LNCAP (cell line): ENCODE results near the gene MACROD2.

ENCODE experiments used
- TF ChIP-seq, protein P1 (sequence below): fragments of 450-650 bp; IDR thresholded peaks from 2 replicates; pipeline ENCODE4 v1.5.1; 2017; ENCODE audit warnings: mild to moderate bottlenecking

MACROD2 gene

DNA sequence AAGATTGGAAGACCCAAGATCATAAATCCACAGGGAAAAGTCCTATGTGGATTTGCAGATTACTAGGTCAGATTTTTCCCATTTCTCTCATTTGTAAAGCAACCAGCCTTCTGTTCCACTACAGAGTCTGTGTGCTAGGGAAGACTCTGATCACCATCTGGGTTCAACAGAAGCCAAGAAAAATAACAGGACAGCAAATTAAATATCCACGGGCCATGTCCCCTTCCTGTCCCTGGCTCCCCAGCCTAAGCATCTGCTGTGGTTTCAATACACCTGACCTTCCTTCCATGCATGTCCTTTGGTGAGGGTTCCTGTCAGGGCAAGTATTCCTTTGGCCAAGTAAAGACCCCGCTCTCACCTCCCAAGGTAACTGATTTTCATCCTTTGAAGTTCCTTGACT is 2019.1 kb downstream of the MACROD2 start:
- TF ChIP-seq, protein P1, sequence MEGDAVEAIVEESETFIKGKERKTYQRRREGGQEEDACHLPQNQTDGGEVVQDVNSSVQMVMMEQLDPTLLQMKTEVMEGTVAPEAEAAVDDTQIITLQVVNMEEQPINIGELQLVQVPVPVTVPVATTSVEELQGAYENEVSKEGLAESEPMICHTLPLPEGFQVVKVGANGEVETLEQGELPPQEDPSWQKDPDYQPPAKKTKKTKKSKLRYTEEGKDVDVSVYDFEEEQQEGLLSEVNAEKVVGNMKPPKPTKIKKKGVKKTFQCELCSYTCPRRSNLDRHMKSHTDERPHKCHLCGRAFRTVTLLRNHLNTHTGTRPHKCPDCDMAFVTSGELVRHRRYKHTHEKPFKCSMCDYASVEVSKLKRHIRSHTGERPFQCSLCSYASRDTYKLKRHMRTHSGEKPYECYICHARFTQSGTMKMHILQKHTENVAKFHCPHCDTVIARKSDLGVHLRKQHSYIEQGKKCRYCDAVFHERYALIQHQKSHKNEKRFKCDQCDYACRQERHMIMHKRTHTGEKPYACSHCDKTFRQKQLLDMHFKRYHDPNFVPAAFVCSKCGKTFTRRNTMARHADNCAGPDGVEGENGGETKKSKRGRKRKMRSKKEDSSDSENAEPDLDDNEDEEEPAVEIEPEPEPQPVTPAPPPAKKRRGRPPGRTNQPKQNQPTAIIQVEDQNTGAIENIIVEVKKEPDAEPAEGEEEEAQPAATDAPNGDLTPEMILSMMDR = no peak

DNA sequence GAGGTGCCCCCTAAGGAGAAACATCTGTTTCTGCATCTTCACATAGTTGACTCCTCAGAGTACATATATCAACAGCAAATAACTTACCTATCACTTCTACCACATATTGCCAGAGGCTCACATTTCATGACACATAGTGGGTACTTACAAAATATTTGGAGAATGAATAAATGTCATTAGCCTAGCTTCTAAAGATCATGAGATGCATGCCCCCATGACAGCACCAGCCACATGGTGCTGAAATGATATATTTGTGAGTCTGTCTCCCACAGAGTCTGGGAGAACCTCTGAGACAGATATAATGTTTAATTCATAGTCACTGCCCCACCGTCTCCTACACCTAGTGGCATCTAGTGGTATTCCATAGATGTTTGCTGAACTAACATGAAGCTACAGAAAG is 2022.3 kb downstream of the MACROD2 start:
- TF ChIP-seq, protein P1 = no peak

DNA sequence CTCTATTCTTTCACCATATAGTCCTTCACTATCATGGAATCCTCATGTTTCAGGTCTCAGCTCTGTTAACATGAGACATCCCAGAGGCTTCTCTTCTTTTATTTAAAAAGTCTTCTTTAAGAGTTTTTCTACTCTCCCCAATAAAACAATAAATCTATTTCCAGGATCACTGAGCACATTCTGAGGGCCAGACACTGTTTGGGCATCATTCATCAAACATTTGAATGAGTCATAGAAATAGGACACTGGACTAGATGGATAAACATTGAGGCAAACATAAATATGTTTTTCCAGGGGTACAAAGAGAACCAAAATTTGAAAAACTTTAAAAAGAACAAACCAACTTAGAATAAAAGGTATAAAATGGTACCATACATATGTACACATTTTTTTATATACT is 2023.6 kb downstream of the MACROD2 start:
- TF ChIP-seq, protein P1 = no peak

DNA sequence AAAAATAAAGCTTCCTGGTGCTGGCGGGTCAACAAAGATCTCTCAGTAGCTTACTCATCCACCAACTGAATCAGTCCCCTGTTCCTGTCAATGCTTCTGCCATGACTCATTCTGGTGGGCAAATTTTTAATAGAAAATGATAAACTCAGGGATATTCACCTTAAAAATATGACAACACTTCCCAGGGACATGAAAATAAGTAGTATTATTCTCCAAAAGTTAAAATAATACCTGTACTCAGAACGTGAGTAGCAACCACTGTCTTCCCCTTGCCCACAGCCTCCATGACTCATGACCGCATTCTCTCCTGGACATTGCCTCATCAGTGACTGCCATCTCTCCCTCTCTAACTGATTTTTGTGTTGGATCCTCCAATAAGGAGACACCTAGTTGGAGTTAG is 2025.7 kb downstream of the MACROD2 start:
- TF ChIP-seq, protein P1 = no peak

- TF ChIP-seq, protein P1 = no peak
Measured at GRCh38 chr20:16025084-16025483, 2029.8 kb downstream of the MACROD2 start.

DNA sequence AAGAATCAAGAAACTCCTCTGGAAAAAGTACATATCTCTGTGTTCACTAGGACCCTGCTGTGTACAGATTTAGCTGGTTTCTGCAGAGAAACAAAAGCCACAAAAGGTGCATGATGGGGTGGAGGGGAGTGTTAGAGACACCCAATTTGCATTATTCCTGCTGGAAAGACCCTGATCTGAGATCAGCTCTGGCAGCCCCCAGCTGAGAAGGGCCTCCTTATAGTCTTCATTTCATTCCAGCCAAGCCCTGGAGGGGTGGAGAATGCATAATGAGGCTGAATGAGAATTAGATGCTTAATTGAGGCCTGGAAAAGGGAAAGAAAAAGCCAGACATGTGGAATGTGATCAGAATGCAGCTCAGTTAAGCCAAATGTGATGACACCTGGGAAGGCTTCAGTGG is 2032.4 kb downstream of the MACROD2 start:
- TF ChIP-seq, protein P1 = no peak

DNA sequence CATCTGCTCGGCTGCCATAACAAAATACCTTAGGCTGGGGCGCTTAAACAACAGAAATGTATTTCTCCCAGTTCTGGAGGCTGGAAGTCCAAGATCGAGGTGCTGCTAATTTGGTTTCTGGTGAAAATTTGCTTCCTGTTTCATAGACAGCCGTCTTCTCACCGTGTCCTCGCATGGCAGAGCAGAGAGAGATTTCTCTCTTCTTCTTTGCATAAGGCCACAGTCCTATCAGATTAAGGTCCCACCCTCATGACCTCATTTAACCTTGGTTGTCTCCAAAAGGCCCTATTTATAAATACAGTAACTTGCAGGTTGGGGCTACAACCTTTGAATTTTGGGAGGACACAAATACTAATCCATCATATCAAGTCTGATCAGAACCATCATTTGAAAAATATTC is 2033.6 kb downstream of the MACROD2 start:
- TF ChIP-seq, protein P1 = no peak

DNA sequence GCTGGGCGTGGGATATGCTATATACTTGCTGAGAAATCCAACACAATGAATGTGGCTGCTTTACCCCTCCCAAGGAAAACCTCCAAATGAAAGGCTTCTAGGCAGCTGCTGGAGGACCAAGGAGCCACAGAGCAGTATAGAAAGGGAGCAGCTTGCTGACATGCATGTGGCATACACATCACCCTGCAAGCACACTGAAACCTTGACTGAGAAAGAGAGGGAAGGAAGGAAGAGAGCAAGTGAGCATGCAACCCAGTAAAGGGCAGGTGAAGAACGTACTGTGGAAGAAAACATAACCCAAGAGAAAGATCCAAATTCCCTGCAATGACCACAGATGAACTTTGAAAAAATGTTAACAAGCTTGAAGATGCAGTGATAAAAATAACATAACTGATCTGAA is 2034.9 kb downstream of the MACROD2 start:
- TF ChIP-seq, protein P1 = no peak
